Nephron (organoid): ENCODE results near the gene AMPH.

Source experiments
- H3K27ac Mint-ChIP-seq, 3 experiments: 2 replicates each; pipeline ENCODE4 v1.8.0; 2020; ENCODE audit warnings: mixed read lengths in 3 of 3, mild to moderate bottlenecking in 2 of 3, moderate library complexity in 1 of 3
- H3K27me3 Mint-ChIP-seq: 2 replicates; pipeline ENCODE4 v1.8.0; 2021; ENCODE audit warnings: low read depth, mild to moderate bottlenecking, moderate library complexity, mixed read lengths
- H3K36me3 Mint-ChIP-seq: 2 replicates; pipeline ENCODE4 v1.8.0; 2020; ENCODE audit warnings: low read depth, mixed read lengths
- H3K4me1 Mint-ChIP-seq: 2 replicates; pipeline ENCODE4 v1.8.0; 2020; ENCODE audit warnings: mixed read lengths
- H3K4me3 Mint-ChIP-seq, 3 experiments: 2 replicates each; pipeline ENCODE4 v1.8.0; 2020; ENCODE audit warnings: mild to moderate bottlenecking in 3 of 3, mixed read lengths in 3 of 3, moderate library complexity in 2 of 3
- H3K9me3 Mint-ChIP-seq: 2 replicates; pipeline ENCODE4 v1.8.0; 2020; ENCODE audit warnings: mixed read lengths
- TF ChIP-seq, protein P1 (sequence below), 3 experiments: fragments of 200-600 bp; sonication (generic); IDR thresholded peaks; one replicate each; pipeline ENCODE4 v1.5.0; 2021; ENCODE audit warnings: antibody characterized with exemption in 3 of 3; ENCODE audit not compliant: unreplicated experiment in 3 of 3

The AMPH gene

DNA sequence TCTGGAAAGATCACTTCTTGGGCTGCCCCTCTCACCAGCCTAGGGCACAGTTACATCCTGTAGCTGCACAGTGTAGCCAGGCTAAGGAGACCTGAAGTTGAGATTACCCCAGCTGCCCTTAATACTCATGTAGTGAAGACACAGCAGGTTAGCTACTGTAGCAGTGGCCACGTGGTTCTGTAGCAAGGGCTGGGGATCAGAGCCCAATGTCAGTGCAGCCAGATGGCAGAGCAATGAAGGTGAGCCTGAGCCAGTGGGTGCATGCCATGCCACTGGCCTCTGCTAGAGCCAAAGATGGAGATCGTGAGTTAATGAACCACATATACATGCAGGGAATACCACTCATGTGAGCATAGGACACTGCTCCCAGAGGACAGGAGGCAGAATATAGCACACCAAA, 15.5 kb downstream of the AMPH start:
- no peaks in the 10 kb centered on the region for H3K9me3 Mint-ChIP-seq
- H3K36me3 Mint-ChIP-seq, result no peaks in the 10 kb centered on the region

DNA sequence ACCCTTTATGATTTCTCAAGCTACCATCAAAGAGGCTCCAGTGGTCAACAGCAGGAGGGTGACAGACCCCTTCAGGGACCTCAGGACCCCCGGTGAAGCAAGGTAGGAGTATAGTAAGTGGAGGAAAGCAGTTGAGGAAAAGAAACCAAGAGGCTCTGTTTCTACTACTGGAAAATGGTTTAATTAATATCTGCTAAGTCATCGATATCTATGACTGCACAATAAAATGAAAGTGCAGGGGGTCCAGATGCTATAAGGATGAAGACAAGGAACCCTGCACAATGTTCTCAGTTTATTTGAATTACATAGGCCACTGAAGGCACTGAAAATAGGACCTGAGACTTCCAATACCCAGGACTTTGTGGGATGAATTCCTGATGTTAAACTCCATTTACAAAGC, 23.7 kb downstream of the AMPH start:
- no peak overlapping the region for H3K4me3 Mint-ChIP-seq
- no peaks in the 10 kb centered on the region for H3K9me3 Mint-ChIP-seq
- H3K36me3 Mint-ChIP-seq, result no peaks in the 10 kb centered on the region
- no peak overlapping the region for H3K27ac Mint-ChIP-seq
- TF ChIP-seq, protein P1, sequence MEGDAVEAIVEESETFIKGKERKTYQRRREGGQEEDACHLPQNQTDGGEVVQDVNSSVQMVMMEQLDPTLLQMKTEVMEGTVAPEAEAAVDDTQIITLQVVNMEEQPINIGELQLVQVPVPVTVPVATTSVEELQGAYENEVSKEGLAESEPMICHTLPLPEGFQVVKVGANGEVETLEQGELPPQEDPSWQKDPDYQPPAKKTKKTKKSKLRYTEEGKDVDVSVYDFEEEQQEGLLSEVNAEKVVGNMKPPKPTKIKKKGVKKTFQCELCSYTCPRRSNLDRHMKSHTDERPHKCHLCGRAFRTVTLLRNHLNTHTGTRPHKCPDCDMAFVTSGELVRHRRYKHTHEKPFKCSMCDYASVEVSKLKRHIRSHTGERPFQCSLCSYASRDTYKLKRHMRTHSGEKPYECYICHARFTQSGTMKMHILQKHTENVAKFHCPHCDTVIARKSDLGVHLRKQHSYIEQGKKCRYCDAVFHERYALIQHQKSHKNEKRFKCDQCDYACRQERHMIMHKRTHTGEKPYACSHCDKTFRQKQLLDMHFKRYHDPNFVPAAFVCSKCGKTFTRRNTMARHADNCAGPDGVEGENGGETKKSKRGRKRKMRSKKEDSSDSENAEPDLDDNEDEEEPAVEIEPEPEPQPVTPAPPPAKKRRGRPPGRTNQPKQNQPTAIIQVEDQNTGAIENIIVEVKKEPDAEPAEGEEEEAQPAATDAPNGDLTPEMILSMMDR (IDR thresholded peaks at IDR 0.05; ENCODE audit: unreplicated experiment in 3 of 3), result no peak
- H3K4me1 Mint-ChIP-seq, result no peaks in the 10 kb centered on the region
- peaks cover 2% of the 10 kb centered on the region for H3K27me3 Mint-ChIP-seq

More for the DNA sequence above, 15.5 kb downstream of the AMPH start:
- Mint-ChIP-seq H3K27me3 (peaks cover 4% of the 10 kb centered on the region), H3K4me3 (no peak overlapping the region), H3K4me1 (no peaks in the 10 kb centered on the region), H3K27ac (no peak overlapping the region)
- TF ChIP-seq, protein P1 (IDR thresholded peaks at IDR 0.05; ENCODE audit: unreplicated experiment in 3 of 3), result no peak

DNA sequence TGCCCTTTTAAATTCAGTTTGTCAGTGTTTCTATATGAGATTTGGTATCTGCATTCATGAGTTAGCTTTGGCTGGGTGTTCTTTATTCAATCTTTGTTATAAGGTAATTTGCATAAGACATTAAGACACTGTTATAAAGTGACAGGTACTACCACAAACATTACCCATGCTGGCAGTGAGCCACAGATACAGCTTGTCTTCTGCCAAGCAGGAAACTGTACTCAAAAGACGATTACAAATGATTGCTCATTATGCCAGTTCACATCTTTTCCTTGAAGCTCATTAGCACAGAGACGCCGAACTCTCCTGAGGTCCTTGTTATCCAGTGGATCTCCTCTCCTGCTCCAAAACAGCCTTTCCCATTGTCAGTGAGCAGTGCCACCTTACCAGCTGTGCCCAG, 30.4 kb downstream of the AMPH start:
- H3K27me3 Mint-ChIP-seq, result no peaks in the 10 kb centered on the region
- H3K4me3 Mint-ChIP-seq, result no peak overlapping the region
- TF ChIP-seq, protein P1 (IDR thresholded peaks at IDR 0.05; ENCODE audit: unreplicated experiment in 3 of 3), result no peak
- H3K27ac Mint-ChIP-seq, result no peak overlapping the region
- H3K36me3 Mint-ChIP-seq, result no peaks in the 10 kb centered on the region
- H3K4me1 Mint-ChIP-seq, result no peaks in the 10 kb centered on the region
- no peaks in the 10 kb centered on the region for H3K9me3 Mint-ChIP-seq

DNA sequence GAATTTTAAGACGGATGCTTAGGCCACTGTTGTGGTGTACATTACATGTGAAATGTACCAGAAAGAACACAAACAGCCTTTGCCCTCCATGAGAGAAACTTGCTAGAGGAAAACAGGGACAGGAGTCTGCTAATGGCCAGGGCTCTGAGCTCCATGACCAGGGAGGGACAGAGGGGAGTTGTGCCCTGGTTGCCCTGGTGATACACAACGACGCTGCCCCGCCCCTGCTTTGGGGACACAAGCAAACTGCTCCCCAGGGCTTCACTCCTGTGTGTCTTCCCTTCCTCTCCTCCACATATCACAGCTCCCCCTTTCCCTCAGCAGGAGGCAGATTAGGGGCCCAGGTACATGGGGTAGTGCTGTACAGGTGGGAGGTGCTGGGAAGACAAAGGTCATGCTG, 36.2 kb downstream of the AMPH start:
- Mint-ChIP-seq H3K36me3 (no peaks in the 10 kb centered on the region), H3K27me3 (no peaks in the 10 kb centered on the region), H3K27ac (no peak overlapping the region), H3K4me3 (no peak overlapping the region), H3K4me1 (no peaks in the 10 kb centered on the region), H3K9me3 (peaks cover 4% of the 10 kb centered on the region)
- TF ChIP-seq, protein P1 (IDR thresholded peaks at IDR 0.05; ENCODE audit: unreplicated experiment in 3 of 3), result no peak

DNA sequence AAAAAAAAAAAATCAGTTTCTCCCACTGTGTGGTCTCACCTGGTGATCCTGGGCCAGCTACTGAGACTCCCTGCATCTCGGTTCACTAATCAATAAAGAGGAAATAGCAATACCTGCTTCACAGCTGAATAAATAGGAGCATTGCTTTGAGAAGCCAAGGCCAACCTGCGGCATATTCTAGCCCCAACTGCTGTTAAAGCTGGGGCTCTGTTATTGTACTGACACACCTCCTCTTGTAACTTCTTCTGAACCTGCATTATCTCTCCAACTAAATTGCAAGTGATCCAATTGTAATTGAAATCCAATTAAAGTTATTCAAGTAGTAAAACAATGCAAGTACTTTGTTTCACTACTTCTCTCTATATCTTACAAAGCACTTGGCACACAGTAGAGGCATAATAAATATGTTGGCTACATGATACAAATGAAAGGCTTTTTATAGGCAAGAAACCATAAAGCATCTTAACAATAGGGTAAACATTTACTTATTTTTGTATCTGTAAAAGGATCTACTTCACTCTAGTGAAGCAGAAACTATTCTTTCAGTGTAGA, 38.4 kb downstream of the AMPH start:
- H3K27ac Mint-ChIP-seq, result no peak overlapping the region
- no peaks in the 10 kb centered on the region for H3K27me3 Mint-ChIP-seq
- TF ChIP-seq, protein P1 (IDR thresholded peaks at IDR 0.05; ENCODE audit: unreplicated experiment in 3 of 3), result no peak
- H3K4me3 Mint-ChIP-seq, result no peak overlapping the region
- peaks cover 4% of the 10 kb centered on the region for H3K9me3 Mint-ChIP-seq
- H3K4me1 Mint-ChIP-seq, result no peaks in the 10 kb centered on the region
- H3K36me3 Mint-ChIP-seq, result no peaks in the 10 kb centered on the region

DNA sequence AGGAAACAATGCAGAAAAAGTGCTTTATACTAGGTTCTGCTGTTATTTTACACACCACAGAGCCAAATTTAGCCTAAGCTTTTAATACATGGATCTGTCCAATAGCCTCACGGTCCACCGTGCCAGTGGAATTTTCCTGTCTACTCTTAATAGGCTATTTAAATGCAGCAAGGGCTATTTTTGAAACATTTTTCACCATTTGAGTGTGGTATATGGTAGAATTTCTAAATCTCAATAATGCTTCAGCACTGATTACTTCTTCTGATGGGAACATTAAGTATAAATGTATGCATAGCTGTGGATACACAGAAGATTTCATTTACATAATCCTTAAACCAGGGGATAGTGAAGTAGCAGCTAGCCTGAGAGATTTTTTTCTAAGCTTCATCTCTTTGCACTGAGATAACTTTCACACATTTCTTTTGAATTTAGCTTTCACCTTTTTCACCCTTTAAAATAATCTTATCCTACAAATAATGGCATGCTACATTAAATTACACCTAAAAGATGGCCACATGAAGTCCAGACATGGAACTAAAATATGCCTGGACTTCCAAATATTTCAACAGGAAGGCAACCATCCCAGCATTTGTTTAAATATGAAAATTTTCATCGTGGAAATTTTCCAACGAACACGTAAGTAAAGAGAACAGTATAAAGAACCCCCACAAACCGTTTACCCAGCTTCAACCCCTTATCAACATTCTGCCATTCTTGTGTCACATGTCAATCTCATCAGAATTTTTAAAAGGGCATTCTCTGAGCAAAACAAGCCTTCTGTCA, 45.4 kb downstream of the AMPH start:
- H3K27ac Mint-ChIP-seq, result peak overlapping the region in 1 of 3 experiments; percentile 21
- H3K36me3 Mint-ChIP-seq, result no peaks in the 10 kb centered on the region
- no peaks in the 10 kb centered on the region for H3K4me1 Mint-ChIP-seq
- TF ChIP-seq, protein P1 (IDR thresholded peaks at IDR 0.05; ENCODE audit: unreplicated experiment in 3 of 3), result no peak
- H3K9me3 Mint-ChIP-seq, result no peaks in the 10 kb centered on the region
- no peaks in the 10 kb centered on the region for H3K27me3 Mint-ChIP-seq
- H3K4me3 Mint-ChIP-seq, result no peak overlapping the region
